HG03066 (cell line): ENCODE results near the gene NHSL2.

Experiments
- ATAC-seq: cut with Tn5 transposase; IDR thresholded peaks from one replicate; pipeline ENCODE4 v1.9.1; 2021; ENCODE audit warnings: low read depth; ENCODE audit not compliant: unreplicated experiment

Gene NHSL2

GRCh38 chrX:72102126-72102525 is 191.5 kb downstream of the NHSL2 start:
- ATAC-seq, result no peak

- no peak for ATAC-seq
These were observed 192.1 kb downstream of the NHSL2 start for GRCh38 chrX:72102760-72103159.

- ATAC-seq, result peak; percentile 46
These were observed 194.8 kb downstream of the NHSL2 start for GRCh38 chrX:72105436-72105835.

GRCh38 chrX:72107320-72107719 is 196.7 kb downstream of the NHSL2 start:
- no peak for ATAC-seq

GRCh38 chrX:72107841-72108595 is 197.4 kb downstream of the NHSL2 start:
- ATAC-seq, result no peak

- ATAC-seq, result no peak
These were observed 198.0 kb downstream of the NHSL2 start for GRCh38 chrX:72108666-72109065.

- ATAC-seq, result no peak
These were observed 199.6 kb downstream of the NHSL2 start for GRCh38 chrX:72110051-72110875.

- ATAC-seq, result no peak
These were observed 200.4 kb downstream of the NHSL2 start for GRCh38 chrX:72110876-72111708.

- ATAC-seq, result no peak
These were observed 202.8 kb downstream of the NHSL2 start for GRCh38 chrX:72113461-72113860.

GRCh38 chrX:72114306-72114705 is 203.7 kb downstream of the NHSL2 start:
- no peak for ATAC-seq

GRCh38 chrX:72114807-72115206 is 204.2 kb downstream of the NHSL2 start:
- ATAC-seq, result no peak

GRCh38 chrX:72115380-72115779 is 204.7 kb downstream of the NHSL2 start:
- no peak for ATAC-seq

GRCh38 chrX:72117636-72118210 is 207.1 kb downstream of the NHSL2 start:
- no peak for ATAC-seq

GRCh38 chrX:72120837-72121236 is 210.2 kb downstream of the NHSL2 start:
- ATAC-seq, result no peak

- ATAC-seq, result peak; percentile 78
These were observed 210.7 kb downstream of the NHSL2 start for GRCh38 chrX:72121383-72121782.

- ATAC-seq, result no peak
These were observed 212.1 kb downstream of the NHSL2 start for GRCh38 chrX:72122621-72123337.

GRCh38 chrX:72123471-72124185 is 213.0 kb downstream of the NHSL2 start:
- ATAC-seq, result no peak

GRCh38 chrX:72124540-72125201 is 214.0 kb downstream of the NHSL2 start:
- ATAC-seq, result no peak
